LNCAP (cell line): ENCODE data around the gene NUBP2.

Experiments used
- TF ChIP-seq, protein P1 (sequence below): fragments of 450-650 bp; IDR thresholded peaks from 2 replicates; pipeline ENCODE4 v1.5.1; 2017; ENCODE audit warnings: mild to moderate bottlenecking

Gene NUBP2

DNA sequence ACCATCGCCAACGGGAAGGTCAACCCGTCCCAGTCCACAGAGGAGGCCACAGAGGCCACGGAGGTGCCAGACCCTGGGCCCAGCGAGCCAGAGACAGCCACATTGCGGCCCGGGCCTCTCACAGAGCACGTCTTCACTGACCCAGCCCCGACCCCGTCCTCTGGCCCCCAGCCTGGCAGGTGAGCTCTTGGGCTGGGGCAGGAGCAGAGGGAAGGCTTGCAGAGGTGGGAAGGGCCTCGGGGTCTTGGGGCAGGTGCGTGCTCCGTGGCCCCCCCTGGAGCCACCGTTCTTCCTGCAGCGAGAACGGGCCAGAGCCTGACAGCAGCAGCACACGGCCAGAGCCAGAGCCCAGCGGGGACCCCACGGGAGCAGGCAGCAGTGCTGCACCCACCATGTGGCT, 16.5 kb upstream of the NUBP2 start:
- TF ChIP-seq, protein P1, sequence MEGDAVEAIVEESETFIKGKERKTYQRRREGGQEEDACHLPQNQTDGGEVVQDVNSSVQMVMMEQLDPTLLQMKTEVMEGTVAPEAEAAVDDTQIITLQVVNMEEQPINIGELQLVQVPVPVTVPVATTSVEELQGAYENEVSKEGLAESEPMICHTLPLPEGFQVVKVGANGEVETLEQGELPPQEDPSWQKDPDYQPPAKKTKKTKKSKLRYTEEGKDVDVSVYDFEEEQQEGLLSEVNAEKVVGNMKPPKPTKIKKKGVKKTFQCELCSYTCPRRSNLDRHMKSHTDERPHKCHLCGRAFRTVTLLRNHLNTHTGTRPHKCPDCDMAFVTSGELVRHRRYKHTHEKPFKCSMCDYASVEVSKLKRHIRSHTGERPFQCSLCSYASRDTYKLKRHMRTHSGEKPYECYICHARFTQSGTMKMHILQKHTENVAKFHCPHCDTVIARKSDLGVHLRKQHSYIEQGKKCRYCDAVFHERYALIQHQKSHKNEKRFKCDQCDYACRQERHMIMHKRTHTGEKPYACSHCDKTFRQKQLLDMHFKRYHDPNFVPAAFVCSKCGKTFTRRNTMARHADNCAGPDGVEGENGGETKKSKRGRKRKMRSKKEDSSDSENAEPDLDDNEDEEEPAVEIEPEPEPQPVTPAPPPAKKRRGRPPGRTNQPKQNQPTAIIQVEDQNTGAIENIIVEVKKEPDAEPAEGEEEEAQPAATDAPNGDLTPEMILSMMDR, result no peak

DNA sequence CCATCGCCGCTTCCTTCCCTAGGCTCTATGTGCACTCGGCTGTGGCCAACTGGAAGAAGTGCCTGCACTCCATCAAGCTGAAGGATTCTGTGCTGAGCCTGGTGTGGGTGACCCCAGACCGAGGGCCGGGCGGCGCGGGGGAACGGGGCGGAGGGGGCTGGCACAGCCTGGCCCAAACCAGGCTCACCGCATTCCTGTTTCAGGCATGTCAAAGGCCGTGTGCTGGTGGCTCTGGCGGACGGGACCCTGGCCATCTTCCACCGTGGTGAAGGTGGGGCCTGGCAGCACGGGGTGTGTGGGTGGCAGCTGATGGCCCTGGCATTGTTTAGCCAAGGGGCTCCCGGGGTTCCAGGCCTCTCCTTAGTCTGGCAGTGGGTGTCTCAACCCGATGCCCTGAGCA, 16.1 kb upstream of the NUBP2 start:
- TF ChIP-seq, protein P1, result no peak

DNA sequence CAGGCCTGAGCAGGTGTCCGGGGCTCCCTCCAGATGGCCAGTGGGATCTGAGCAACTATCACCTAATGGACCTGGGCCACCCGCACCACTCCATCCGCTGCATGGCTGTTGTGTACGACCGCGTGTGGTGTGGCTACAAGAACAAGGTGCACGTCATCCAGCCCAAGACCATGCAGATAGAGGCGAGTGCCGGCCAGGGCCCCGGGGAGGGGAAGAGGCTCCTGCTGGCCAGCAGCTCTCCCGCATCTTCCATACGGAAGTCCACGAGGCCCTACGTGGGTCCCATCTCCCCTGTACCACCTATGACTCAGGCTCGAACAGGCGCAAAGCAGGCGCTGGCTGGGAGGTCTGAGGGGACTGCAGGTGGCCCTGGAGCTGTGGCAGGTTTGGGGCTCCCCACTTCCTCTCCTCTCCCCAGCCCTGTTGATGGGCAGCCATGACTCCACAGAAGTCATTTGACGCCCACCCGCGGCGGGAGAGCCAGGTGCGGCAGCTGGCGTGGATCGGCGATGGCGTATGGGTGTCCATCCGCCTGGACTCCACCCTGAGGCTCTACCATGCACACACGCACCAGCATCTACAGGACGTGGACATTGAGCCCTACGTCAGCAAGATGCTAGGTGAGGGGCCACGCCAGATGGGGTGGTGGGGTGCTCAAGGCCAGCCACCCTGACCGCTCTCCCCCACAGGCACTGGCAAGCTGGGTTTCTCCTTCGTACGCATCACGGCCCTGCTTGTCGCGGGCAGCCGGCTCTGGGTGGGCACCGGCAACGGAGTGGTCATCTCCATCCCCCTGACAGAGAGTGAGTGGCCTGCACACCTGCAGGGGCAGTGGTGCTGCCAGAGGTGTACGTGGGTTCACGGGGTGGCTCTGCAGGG, 15.4 kb upstream of the NUBP2 start:
- TF ChIP-seq, protein P1, result no peak

DNA sequence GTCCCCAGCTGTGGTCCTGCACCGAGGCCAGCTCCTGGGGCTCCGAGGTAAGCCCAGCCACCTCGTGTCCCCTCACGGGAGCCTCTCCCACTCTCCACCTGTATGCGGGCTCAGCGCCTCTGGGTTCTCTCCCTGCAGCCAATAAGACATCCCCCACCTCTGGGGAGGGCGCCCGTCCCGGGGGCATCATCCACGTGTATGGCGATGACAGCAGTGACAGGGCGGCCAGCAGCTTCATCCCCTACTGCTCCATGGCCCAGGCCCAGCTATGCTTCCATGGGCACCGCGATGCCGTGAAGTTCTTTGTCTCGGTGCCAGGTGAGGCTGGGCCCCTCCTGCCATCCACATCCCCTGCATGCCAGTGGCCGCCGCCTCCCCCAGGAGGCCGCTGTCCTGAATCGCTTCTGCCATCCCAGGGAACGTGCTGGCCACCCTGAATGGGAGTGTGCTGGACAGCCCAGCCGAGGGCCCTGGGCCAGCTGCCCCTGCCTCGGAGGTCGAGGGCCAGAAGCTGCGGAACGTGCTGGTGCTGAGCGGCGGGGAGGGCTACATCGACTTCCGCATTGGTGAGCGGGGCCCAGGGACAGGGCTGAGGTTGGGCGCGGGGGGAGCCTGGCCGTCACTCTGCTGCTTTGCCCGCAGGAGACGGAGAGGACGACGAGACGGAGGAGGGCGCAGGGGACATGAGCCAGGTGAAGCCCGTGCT, 14.5 kb upstream of the NUBP2 start:
- TF ChIP-seq, protein P1, result no peak

DNA sequence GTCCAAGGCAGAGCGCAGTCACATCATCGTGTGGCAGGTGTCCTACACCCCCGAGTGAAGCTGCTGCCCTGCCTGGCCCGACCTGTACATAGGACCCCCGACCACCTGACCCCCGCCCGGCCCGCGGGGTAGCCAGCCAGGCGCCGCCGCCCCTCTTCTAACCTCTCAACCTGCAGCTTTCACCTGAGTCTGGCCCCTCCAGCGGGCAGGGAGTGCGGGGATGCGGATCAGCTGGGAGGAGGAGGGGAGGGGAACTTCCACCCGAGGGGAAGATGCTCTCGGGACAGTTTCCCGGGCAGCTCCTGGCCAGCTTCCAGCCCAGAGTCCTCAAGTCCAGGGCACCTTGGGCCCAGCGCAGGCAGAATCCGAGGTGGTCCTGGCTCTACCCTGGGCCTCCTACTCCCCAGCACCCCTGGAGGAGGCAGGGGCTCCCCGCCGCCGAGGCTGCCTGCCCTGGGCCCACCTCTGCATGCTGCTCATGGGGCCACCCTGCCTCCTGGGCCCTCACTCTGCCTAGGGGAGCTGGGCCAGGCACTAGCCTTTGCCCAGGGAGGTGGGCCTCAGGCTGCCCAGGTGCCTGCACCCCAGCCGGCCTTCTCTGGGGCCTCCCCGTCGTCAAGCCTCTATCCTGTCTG, 13.9 kb upstream of the NUBP2 start:
- TF ChIP-seq, protein P1, result no peak

DNA sequence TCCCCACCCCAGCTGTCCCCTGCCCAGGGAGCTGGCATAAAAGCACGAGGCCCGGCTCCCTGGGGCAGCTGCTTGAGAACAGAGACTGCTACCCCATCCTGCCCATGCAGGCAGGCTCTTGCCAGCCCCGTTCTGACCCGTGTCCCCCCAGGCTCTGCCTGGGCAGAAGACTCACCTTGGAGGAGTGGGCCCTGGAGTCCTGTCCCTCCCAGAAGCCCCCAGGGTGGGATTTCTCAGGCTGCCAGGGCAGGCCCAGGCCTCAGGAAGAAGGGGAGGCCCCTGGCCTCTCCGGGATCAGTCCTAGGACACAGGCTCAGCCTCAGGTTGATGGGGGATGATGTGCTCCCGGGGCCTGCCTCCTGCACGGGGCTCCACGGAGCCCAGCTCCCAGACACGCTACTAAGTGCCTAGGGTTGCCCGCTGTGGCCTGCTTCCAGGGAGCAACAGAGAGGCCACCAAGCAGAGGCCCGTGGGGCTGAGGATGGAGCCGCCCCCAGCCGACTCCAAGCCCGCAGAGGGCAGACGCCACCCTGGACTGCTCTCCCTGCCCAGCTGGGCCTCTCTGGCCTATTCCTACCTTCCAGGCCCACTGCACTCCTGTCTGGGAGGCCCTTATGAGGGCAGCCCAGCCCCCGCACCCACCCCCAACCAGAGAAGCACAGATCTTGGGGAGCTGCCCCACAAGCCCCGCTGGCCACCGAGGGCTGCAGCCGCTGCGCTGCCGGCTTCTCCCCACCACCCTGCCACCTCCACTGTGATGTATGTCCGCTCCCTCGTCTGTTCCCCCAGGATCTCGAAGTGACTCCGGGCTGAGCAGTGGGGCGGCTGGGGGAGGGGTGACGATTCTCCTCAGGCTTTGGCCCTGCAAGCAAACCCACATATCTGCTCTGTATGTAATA, 13.1 kb upstream of the NUBP2 start:
- TF ChIP-seq, protein P1, result no peak
